Stimulated activated naive B cell treated with anti-CD40 and anti-IgM and Interleukin-4, amounts not matched to agents 10 μg/mL and 1 μg/mL and 100 μg/mL, for 72 hours (primary cell): ENCODE measurements around the gene ARHGAP6.

Experiments used
- ATAC-seq, 2 donors: fragments of 150-1000 bp; cut with Tn5 transposase; replicated peaks; 2 replicates each; pipeline ENCODE4 v1.10.0; 2021; ENCODE audit warnings: moderate library complexity in 1 of 2
- DNase-seq: peaks from one replicate; pipeline ENCODE4 v3.0.0; 2021
- H3K27ac Mint-ChIP-seq: one replicate; pipeline ENCODE4 v1.8.0; 2022; ENCODE audit warnings: mild to moderate bottlenecking, mixed read lengths
- H3K27me3 Mint-ChIP-seq, 2 donors: one replicate each; pipeline ENCODE4 v1.8.0; 2022; ENCODE audit warnings: mixed read lengths in 2 of 2
- H3K36me3 Mint-ChIP-seq, 2 donors: one replicate each; pipeline ENCODE4 v1.8.0; 2022; ENCODE audit warnings: mixed read lengths in 2 of 2, mild to moderate bottlenecking in 1 of 2
- H3K4me1 Mint-ChIP-seq, 2 donors: one replicate each; pipeline ENCODE4 v1.8.0; 2022; ENCODE audit warnings: mixed read lengths in 2 of 2, mild to moderate bottlenecking in 1 of 2
- H3K4me3 Mint-ChIP-seq, 2 donors: one replicate each; pipeline ENCODE4 v1.8.0; 2022; ENCODE audit warnings: mild to moderate bottlenecking in 2 of 2, mixed read lengths in 2 of 2, moderate library complexity in 1 of 2
- H3K9me3 Mint-ChIP-seq, 2 donors: one replicate each; pipeline ENCODE4 v1.8.0; 2022; ENCODE audit warnings: mixed read lengths in 2 of 2, mild to moderate bottlenecking in 1 of 2

ARHGAP6 gene

DNA sequence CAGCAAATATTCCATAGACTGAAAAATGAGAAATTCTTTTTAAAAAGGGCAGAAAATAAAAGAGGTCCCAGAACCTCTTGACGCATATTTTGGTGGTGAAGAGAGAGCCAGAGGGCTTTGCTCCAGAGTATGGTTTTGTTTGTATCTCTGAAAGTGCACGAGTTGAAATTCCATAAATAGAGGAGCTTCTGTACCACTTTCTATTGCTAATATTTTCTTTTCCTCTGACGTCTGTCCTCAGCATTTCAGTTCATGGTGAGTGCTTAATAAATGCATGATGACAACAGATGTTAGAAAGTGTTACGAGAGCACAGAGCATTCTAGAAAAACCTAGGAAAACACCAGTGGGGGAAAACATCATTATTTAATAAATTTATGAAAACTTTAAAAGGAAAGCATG lies 227.0 kb downstream of the ARHGAP6 start:
- Mint-ChIP-seq H3K36me3 (no peaks in the 10 kb centered on the region), H3K4me1 (no peaks in the 10 kb centered on the region), H3K9me3 (no peaks in the 10 kb centered on the region), H3K27ac (no peak overlapping the region), H3K27me3 (peaks cover 6 to 25% of the 10 kb centered on the region in 2 donors), H3K4me3 (no peak overlapping the region)
- DNase-seq: no peak
- ATAC-seq: no peak

DNA sequence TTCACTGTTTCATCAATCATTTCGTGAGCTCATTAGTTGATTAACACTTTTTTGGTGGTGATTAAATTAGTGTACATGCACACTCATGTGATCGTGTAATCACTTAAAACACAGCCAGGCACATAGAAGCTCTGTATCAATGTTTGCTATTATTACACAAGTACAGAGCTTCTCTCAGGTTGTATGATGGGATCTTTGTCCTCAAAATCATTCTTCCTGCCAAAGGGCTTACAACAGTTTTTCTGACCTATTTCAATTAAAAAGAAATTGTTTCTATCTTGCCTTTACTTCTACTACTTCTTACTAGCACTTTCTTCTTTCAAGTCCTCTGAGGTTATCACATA lies 227.4 kb downstream of the ARHGAP6 start:
- Mint-ChIP-seq H3K4me3 (no peak overlapping the region), H3K4me1 (no peaks in the 10 kb centered on the region), H3K36me3 (no peaks in the 10 kb centered on the region), H3K9me3 (no peaks in the 10 kb centered on the region), H3K27ac (no peak overlapping the region), H3K27me3 (peaks cover 6 to 25% of the 10 kb centered on the region in 2 donors)
- ATAC-seq: no peak
- DNase-seq: no peak

DNA sequence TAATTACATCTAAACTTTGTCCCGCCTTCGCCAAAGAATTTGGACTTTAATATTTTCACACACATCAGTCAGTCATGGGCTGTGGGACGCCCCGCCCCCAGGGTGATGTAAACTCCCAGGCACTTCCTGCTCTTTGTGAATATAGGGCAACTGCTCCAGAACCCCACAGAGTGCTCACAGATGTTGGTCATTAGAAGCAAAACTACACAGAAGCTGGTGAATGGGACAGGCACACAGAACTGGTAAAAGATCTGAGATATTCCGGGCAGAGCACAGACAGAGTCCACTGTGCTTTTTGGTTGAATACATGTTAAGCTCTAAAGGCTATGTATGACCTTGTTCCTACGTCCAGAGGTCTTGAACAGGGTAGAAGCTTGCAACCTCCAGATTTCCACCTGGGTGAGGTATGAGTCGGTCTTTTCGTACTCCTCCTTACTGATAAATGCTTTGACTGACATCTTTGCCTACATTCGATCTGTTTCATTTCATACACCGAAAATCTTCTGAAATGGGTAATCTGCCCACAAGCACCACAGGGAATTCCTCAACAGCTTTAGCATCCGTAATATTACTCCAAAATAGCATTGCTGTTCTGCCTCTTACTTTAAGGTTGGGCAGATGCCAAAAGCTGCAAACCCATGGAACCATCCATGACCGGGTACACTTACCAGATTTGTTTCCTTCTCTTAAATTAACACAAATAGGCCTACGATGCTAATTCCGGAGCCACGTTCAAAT lies 227.9 kb downstream of the ARHGAP6 start:
- Mint-ChIP-seq H3K4me3 (no peak overlapping the region), H3K27ac (no peak overlapping the region), H3K4me1 (no peaks in the 10 kb centered on the region), H3K9me3 (no peaks in the 10 kb centered on the region), H3K27me3 (peaks cover 11 to 28% of the 10 kb centered on the region in 2 donors), H3K36me3 (no peaks in the 10 kb centered on the region)
- DNase-seq (no peak), ATAC-seq (no peak)

DNA sequence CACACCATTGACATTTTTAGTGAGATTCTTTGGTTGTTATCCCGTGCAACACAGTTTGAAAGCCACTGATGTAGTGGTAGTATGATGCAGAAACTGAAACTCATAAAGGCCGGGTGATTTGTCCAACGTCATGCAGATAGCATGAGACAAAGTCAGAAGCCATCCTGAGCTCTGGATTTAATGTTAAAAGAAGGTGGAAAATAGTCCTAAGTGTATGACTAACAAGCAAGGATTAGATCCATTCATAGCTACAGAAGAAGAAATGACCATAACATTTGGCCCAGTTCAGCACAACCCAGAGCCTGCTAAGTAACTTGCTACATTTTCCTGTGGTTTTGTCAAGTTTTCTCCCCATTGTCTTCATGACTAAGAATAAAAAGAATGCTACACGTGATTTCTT lies 230.2 kb downstream of the ARHGAP6 start:
- no peaks in the 10 kb centered on the region for H3K9me3 Mint-ChIP-seq
- ATAC-seq: no peak
- no peaks in the 10 kb centered on the region for H3K36me3 Mint-ChIP-seq
- H3K4me3 Mint-ChIP-seq: no peak overlapping the region
- H3K4me1 Mint-ChIP-seq: no peaks in the 10 kb centered on the region
- DNase-seq: no peak
- peaks cover 23 to 39% of the 10 kb centered on the region in 2 donors for H3K27me3 Mint-ChIP-seq
- no peak overlapping the region for H3K27ac Mint-ChIP-seq

DNA sequence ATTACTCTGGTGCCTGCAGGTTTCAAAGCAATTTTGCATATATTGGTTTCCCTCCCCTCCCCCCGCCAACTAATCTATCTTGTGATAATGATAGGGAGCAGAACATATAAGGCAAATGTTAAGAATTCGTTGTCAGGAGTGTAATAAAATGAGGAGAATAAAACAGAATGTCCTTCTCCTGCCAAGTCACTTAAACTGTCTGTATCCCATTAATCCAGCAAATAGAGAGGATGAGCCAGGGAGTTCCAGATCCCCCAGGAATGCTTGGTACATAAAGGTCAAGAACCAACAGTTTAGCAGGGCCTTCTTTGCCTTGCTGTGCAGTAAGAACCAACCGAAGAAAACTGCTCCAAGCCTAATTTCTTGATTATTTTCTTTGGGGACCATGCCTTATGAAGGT lies 231.1 kb downstream of the ARHGAP6 start:
- ATAC-seq: no peak
- no peaks in the 10 kb centered on the region for H3K36me3 Mint-ChIP-seq
- H3K4me1 Mint-ChIP-seq: no peaks in the 10 kb centered on the region
- peaks cover 18 to 30% of the 10 kb centered on the region in 2 donors for H3K27me3 Mint-ChIP-seq
- H3K9me3 Mint-ChIP-seq: no peaks in the 10 kb centered on the region
- no peak for DNase-seq
- no peak overlapping the region for H3K27ac Mint-ChIP-seq
- no peak overlapping the region for H3K4me3 Mint-ChIP-seq

DNA sequence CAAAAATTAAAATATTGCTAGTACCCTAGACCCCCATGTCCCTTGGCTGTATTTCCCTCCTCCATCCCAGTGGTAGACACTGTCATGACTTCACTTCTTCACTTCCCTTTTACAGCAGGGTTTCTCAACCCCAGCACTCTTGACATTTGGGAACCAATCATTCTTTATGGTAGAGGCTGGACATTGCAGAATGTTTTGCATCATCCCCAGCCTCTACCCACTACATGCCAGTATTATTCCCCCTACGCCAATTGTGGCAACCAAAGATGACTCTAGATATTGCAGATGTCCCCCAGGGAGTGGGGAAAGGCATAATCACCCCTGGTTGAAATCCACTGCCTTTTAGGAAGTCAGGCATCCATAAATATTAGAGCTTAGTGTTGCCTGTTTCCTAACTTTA lies 233.9 kb downstream of the ARHGAP6 start:
- H3K36me3 Mint-ChIP-seq: no peaks in the 10 kb centered on the region
- no peak overlapping the region for H3K4me3 Mint-ChIP-seq
- no peaks in the 10 kb centered on the region for H3K9me3 Mint-ChIP-seq
- DNase-seq (no peak), ATAC-seq (no peak)
- H3K4me1 Mint-ChIP-seq: peaks cover 0 to 3% of the 10 kb centered on the region in 2 donors
- peaks cover 24 to 31% of the 10 kb centered on the region in 2 donors for H3K27me3 Mint-ChIP-seq
- no peak overlapping the region for H3K27ac Mint-ChIP-seq

DNA sequence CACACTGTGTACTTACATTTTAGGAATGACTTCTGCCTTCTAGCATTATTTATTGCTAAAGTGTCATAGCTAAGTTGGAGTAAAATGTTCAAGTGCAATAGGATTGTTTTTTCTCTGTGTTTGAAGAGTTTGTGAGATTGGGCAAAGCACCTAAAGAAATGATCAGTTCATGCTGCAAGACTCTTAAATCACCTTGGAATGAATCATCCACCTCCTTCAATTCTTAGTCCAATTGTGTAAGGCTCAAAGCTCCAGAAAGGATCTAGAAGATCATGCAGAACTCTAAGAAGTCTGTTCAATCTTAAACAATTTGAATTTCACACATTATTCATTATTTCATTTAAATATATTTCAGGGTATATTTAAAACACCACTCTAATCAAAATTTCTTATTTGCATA lies 235.4 kb downstream of the ARHGAP6 start:
- DNase-seq (no peak), ATAC-seq (no peak)
- no peaks in the 10 kb centered on the region for H3K36me3 Mint-ChIP-seq
- H3K27me3 Mint-ChIP-seq: peaks cover 29% of the 10 kb centered on the region in 2 donors
- H3K27ac Mint-ChIP-seq: no peak overlapping the region
- peaks cover 0 to 3% of the 10 kb centered on the region in 2 donors for H3K4me1 Mint-ChIP-seq
- H3K4me3 Mint-ChIP-seq: no peak overlapping the region
- no peaks in the 10 kb centered on the region for H3K9me3 Mint-ChIP-seq

DNA sequence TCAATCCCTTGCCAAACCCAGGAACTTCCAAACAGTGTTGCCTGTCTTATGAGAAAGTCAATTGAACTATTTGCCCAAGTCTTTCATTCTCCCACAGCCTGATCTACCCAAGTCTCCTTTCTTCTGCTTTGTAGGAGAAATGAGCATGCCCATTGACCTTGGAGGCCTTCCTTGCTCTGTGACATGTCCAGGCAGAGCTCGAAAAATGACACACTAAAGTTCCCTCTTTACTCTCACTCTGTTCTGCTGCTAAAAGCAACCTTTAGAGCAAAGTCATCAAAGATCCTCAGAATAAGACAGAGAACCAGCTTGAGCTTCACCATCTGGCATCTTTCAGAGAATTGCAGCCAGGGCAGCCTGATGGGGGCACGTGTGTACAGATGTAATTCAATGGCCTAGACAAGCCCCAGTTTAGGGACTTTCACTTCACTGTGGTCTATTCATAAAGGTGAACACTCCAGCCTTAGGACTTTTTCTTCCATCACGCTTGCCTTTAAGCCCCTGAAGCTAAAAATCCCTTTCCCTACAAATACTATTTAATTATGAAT lies 236.1 kb downstream of the ARHGAP6 start:
- Mint-ChIP-seq H3K9me3 (no peaks in the 10 kb centered on the region), H3K4me1 (peaks cover 0 to 3% of the 10 kb centered on the region in 2 donors), H3K27ac (no peak overlapping the region), H3K27me3 (peaks cover 29% of the 10 kb centered on the region in 2 donors), H3K36me3 (no peaks in the 10 kb centered on the region), H3K4me3 (no peak overlapping the region)
- DNase-seq: no peak
- ATAC-seq: no peak

DNA sequence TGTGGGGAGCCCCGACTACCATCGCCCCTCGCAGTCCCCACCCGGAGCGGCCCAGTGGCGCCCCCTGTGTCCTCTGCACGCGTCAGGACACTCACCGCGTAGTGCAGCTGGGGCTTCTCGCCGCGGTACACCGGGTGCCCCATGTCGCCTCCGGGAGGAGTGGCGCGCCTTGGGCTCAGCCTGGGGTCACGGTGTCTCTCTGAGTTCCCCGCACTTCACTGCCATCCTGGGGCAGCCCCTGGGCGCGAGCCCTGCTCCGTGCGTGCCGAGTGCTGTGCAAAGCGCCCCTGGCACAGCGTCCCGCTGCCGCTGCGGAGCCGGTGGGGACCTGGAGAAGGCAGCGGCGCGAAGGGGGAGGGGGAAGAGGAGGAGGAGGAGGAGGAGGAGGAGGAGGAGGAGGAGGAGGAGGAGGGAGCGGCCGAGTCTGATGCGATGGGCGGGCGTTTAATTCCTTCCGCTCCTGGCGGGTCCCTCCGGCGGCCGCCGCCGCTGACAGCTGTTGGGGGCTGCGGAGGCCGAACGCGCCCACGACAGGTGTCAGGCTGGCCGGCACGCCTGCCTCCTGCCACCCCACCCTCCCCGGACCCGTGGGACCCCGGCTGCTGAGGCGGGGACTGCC lies 238.2 kb downstream of the ARHGAP6 start:
- H3K27ac Mint-ChIP-seq: no peak overlapping the region
- no peaks in the 10 kb centered on the region for H3K9me3 Mint-ChIP-seq
- peak; percentile 77 to 80 for ATAC-seq
- DNase-seq: peak; percentile 11
- peaks cover 21 to 24% of the 10 kb centered on the region in 2 donors for H3K27me3 Mint-ChIP-seq
- no peaks in the 10 kb centered on the region for H3K36me3 Mint-ChIP-seq
- H3K4me1 Mint-ChIP-seq: peaks cover 0 to 3% of the 10 kb centered on the region in 2 donors
- peak overlapping the region; percentile 62 to 80 for H3K4me3 Mint-ChIP-seq

DNA sequence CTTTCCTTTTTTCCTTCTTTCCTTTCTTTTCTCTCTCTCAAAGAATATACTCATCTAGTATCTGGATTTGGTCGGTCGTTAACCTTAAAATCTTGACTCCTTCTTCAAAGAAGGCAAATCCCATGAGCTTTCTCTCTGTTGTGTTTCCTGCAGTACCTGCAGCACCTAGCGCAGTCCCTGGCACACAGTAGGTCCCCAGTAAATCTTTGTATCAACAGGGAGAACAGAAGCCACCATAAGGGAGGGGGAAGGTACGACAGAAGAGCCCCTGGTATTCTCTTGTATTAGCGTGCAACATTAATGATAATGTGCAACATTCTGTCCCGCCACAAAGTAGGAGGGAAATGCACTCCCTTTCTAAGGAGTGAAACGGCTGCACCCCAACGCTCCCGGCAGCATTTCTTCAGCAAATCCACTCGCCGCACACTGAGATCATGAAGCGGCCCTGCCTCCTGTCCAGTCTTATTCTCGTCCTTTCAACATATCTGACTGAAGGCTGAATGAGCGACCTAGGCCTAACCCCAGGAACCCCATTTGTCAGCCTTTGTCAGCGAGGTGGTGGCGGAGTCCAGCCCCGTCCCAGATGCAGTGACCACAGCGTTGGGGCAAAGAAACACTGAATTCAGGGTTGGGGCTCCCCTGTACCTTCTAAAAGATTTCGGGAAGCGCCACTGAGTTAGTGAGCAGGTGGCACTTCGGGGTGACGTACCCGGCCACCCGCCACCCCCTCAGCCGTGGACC lies 238.8 kb downstream of the ARHGAP6 start:
- H3K27ac Mint-ChIP-seq: no peak overlapping the region
- H3K4me3 Mint-ChIP-seq: peak overlapping the region in 1 of 2 donors; percentile 80
- ATAC-seq (peak; percentile 8 to 21), DNase-seq (no peak)
- H3K4me1 Mint-ChIP-seq: peaks cover 0 to 5% of the 10 kb centered on the region in 2 donors
- no peaks in the 10 kb centered on the region for H3K36me3 Mint-ChIP-seq
- H3K27me3 Mint-ChIP-seq: peaks cover 16 to 26% of the 10 kb centered on the region in 2 donors
- H3K9me3 Mint-ChIP-seq: no peaks in the 10 kb centered on the region

DNA sequence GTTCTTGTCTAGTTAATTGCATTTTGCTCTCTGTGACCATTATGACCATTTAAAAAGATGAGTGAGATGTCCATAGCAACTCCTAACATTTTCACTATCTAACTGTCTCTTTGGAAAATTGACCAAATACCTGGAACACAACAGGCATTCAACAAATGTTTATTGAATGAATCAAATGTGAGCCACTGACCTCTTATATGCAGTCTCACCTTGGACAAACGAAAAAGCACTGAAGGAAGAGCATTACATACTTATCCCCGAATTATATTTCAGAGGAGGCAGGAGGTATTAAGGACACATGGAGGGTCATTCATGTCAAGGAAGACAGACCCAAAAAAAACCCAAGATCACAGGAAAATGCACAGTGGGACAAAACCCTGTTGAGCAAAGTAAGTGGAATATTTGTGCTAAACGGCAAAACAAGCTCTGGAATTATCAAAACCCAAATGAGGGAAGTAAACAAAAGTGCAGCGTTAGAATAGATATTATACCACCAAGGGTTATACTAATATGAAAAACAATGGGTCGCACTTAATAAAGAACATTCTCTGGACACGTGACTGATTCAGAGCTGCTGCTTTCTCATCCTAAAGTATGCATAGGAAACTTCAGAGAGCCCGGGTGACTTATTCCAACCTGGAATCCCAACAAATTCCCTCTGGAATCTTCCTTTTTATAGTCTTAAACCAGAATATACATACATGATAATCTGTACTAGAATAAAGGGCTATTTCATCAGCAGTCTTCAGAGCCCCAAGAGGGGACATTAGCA lies 240.6 kb downstream of the ARHGAP6 start:
- H3K36me3 Mint-ChIP-seq: no peaks in the 10 kb centered on the region
- H3K4me3 Mint-ChIP-seq: no peak overlapping the region
- ATAC-seq: no peak
- peaks cover 11 to 25% of the 10 kb centered on the region in 2 donors for H3K27me3 Mint-ChIP-seq
- no peak overlapping the region for H3K27ac Mint-ChIP-seq
- DNase-seq: no peak
- H3K9me3 Mint-ChIP-seq: no peaks in the 10 kb centered on the region
- peaks cover 0 to 5% of the 10 kb centered on the region in 2 donors for H3K4me1 Mint-ChIP-seq

DNA sequence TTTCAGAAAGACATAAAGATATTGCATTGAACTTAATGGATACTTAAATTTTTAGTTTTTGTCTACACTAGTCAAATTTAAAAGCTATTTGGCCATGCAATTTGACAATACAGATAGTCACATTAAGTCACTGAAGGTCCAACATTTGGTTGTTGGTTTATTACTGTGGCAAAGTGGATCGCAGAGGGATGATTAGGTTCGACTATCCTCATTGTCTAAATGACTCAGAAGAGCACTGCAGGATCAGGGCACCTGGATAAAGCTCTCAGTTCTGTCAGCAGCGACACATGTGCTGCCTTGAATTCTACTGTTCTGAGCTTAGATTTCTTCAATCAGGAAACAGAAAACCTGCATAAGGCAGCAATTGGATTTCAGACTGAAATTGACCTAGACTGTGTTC lies 241.8 kb downstream of the ARHGAP6 start:
- Mint-ChIP-seq H3K27ac (no peak overlapping the region), H3K4me3 (no peak overlapping the region), H3K36me3 (no peaks in the 10 kb centered on the region), H3K9me3 (no peaks in the 10 kb centered on the region), H3K27me3 (peaks cover 11 to 23% of the 10 kb centered on the region in 2 donors), H3K4me1 (peaks cover 0 to 5% of the 10 kb centered on the region in 2 donors)
- no peak for ATAC-seq
- DNase-seq: no peak

DNA sequence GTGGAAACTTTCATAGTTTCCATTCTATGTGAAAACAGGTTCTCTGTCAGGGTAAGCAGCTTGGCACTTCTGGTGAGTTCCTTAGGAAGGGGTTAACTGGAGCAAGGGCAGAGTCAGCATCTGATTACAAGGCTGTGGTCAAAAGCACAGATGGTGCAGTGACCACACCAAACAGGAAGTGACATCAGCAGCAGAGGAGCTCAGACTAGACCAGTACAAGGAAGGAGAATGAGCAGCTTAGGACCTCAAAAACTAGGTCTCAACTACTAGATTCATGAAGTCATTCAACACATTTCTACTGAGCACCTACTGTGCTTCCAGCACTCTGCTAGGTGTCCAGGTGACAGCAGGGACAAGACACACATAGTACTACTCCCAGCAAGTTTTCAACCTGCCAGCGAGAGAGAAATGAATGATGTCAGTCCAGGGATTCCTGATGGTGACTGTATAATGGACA lies 242.3 kb downstream of the ARHGAP6 start:
- Mint-ChIP-seq H3K36me3 (no peaks in the 10 kb centered on the region), H3K27ac (peak overlapping the region; percentile 44), H3K4me1 (peaks cover 0 to 5% of the 10 kb centered on the region in 2 donors), H3K9me3 (no peaks in the 10 kb centered on the region), H3K27me3 (peaks cover 11 to 27% of the 10 kb centered on the region in 2 donors), H3K4me3 (no peak overlapping the region)
- DNase-seq (no peak), ATAC-seq (peak; percentile 52 to 53)

DNA sequence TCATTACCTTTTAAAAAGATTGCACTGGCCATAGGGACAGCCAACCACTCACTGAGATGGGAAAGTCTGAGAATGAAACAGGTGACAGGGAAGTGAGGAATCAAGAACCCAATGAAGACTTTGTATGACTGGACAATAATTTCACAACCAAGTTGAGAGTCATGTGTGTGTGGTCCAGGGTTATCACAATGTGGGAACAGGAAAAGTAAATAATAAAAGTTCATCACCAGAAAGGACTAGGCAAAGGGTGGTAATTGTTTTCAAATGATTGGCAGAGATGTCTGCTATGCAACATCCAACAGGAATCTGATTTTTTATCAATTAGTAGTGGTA lies 243.2 kb downstream of the ARHGAP6 start:
- ATAC-seq (peak in 1 of 2 donors; percentile 38), DNase-seq (no peak)
- no peak overlapping the region for H3K4me3 Mint-ChIP-seq
- no peak overlapping the region for H3K27ac Mint-ChIP-seq
- peaks cover 0 to 2% of the 10 kb centered on the region in 2 donors for H3K4me1 Mint-ChIP-seq
- H3K9me3 Mint-ChIP-seq: no peaks in the 10 kb centered on the region
- peaks cover 11 to 27% of the 10 kb centered on the region in 2 donors for H3K27me3 Mint-ChIP-seq
- no peaks in the 10 kb centered on the region for H3K36me3 Mint-ChIP-seq
